GM21723 (cell line): ENCODE measurements around the gene FMOD.

Experiments
- ATAC-seq: cut with Tn5 transposase; IDR thresholded peaks from one replicate; pipeline ENCODE4 v1.9.1; 2021; ENCODE audit warnings: mild to moderate bottlenecking, moderate library complexity; ENCODE audit not compliant: unreplicated experiment

FMOD gene

DNA sequence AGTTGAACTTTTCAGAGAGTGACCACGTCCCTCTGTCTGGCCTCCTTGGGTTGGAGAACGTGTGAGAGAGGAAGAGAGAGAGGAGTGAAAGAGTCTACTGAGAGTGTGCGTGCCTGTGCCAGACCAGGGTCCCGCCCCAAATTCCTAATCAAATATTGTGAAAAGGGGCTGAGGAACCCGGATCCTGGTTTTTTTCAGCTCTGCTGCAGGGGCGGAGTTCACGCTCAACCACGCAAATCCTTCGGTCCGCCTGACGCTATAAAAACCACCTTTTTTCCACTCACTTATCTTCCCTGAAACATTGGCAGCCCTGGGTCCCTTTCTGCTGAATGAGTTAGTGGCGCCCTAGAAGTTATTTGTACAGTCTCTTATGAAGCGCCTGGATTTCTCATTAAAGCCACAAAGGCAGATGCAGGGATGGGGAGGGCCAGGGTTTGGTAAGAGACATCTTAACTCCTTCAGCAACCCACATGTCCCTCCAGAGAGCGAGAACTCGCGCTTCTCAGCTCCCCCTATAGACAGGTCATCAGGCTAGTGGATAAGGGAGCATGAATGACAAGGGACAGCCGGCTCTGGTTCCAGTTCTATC lies at the start of gene FMOD:
Gene FMOD, minus strand, starts transcription at position 86 of the 589 bp plus-strand sequence. CDS start 2,852 bp downstream, outside the sequence.
- ATAC-seq: no peak

DNA sequence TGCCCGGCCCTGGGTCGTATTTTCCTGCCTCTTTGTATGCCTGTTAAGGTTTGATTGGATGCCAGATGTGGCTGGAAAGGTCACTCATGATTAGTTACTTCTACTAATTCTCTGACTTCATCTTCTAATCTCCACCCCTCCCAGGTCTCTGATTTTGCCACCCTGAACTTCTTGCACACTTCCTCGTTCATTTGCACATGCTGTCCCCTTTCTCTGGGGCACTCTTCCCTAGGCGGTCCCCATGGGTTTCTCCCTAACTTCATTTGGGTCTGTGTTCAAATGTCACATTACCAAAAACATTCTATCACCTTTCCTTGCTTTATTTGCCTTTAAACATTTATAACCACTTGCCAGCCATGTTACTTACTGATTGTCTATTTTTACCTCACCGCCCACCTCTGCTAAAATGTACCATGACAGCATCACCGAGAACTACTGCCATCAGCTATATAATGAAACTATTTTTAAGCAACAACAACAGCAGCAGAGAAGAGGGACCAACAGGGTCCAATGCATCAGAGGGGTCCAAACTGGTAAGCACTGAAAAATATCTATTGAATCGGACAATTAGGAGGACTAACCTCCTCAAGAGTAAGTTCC lies 45.8 kb upstream of the FMOD start:
- ATAC-seq: no peak

DNA sequence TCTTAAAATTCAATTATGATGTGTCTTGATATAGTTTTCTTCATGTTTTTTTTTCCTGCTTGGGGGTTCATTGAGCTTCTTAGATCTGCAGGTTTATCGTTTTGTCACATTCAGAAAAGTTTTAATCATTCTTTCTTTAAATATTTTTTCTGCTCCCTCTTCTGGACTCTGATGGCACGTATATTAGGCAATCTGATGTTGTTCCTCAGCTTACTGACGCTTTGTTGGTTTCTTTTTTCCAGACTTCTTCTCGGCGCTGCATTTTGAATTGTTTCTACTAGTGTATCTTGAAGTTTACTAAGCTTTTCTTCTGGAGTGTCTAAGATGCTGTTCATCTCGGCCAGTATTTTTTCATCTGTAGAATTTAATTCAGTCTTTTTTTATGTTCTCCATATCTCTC lies 44.8 kb upstream of the FMOD start:
- no peak for ATAC-seq

DNA sequence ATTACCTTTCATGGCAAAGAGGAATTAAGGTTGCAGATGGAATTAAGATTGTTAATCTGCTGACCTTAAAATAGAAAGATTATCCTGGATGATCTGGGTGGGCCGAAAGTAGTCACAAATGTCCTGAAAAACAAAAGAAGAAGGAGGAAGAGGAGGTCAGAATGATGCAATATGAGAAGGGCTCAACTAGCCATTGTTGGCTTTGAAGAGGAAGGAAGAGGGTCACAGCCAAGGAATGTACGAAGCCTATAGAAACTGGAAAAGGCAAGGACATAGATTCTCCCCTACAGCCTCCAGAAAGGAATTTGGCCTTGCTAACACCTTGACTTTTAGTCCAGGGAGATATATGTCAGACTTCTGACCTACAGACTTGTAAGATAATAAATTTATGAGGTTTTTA lies 39.4 kb upstream of the FMOD start:
- ATAC-seq: no peak

DNA sequence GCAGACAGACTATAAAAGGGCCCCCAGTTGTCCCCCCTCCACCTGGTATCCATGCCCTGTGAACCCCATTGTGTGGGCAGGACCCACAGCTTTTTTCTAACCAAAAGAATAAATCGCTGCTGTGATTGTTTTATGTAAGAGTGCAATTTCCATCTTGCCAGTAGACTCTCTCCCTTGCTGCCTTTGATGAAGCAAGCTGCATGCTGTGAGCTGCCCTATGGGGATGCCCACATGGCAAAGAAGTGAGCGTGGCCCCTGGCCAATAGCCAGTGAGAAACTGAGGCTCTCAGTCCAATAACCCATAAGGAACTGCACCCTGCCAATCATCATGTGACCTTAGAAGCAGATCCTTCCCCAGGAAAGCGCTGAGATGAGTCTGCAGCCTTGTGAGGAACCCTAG lies 37.8 kb upstream of the FMOD start:
- ATAC-seq: no peak

DNA sequence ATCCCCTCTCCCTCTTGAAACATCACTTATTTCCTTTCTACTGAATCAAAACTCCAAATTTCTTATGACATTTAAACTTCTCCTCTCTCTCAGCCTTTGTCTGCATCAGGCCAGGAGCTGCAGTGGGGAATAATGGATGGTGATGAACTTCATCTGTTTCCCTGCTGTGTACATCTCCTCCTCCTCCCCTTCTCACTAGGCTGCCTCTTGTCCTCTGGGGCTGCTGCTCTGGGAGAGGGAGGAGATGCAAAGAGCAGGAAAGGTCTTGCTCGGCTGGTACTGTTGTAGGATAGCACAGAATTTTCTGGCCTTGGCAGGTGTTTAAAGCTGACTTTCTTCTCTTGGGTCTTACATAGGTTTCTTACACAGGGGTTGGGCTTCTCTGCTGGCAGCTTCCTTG lies 31.1 kb upstream of the FMOD start:
- ATAC-seq: no peak

DNA sequence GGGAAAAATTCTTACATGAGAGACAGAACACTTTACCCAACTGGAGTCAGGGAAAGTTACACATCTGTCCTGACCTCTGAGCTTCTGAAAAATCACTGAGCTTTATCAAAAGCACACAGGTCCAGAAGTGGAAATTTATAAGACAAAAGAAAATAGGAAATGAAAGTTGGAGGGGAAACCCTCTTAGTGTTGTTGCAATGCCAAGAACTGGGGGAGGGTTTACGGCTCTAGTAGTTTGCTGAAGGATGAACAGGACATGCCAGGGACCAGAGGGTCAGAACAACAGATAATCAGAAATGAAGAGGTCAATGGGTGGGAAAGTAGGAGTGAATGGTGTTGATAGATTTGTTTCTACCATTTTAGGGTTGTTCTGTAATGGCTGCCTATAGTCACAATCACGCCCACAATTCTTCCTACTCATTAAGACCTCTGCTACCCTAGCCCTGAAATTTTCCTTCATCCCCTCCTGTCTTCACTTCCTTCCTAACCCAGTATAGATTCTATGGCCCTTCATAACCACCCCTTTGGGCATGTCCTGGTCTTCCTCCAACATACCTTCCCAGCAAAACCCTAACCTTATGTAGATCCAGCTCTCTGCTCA lies 30.3 kb upstream of the FMOD start:
- peak; percentile 84 for ATAC-seq

DNA sequence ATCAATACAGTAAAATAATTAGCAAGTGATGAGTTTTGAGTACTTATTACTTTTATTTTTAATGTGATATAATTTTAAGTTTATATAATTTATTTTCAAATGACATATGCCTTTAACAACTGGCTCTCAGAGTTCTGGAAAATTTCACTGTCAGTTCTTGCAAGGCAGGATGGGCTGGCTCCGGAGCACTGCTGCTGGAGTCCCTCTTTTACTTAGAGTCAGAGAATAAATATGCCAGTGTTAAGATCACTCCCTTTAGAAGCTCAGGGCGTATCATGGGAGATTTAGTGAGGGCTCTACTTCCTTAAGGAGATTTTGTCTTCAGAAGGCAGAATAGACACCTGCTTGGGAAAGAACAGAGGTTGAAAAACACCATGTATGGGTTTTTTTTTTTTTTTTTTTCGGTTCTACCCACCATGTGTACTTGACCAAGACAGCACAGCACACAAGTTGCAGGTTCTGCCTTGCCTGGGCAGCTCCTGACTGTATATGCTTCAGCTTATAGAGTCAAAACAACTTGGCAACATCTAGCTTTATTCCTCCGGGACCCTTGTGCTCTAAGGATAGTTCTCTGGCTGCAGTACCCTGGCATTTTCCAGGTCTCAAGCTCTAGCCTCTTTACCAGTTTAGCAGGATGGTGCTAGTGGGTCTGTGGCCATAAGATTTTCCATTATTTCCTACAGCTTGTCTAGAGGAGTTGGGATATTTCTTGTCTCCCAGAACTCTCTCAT lies 29.7 kb upstream of the FMOD start:
- ATAC-seq: peak; percentile 44

DNA sequence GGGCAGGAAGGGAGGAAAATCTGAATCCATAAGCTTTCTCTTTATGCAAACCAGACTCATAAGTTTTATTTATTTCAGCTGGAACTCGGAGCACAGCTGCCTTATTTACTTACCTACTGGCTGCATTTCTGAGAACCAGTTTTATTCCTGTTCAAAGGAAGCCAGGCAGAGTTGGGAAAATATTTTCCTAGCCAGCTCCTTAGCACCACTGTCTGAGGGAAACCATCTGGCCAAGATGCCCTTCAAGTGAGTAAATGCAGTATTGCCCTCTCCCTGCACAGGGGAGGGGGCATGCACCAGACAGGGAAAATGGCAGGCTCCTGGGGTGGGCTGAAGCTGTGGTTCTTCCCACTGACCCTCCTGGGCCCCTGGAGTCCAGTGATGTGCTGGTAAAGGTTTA lies 28.9 kb upstream of the FMOD start:
- ATAC-seq: no peak

DNA sequence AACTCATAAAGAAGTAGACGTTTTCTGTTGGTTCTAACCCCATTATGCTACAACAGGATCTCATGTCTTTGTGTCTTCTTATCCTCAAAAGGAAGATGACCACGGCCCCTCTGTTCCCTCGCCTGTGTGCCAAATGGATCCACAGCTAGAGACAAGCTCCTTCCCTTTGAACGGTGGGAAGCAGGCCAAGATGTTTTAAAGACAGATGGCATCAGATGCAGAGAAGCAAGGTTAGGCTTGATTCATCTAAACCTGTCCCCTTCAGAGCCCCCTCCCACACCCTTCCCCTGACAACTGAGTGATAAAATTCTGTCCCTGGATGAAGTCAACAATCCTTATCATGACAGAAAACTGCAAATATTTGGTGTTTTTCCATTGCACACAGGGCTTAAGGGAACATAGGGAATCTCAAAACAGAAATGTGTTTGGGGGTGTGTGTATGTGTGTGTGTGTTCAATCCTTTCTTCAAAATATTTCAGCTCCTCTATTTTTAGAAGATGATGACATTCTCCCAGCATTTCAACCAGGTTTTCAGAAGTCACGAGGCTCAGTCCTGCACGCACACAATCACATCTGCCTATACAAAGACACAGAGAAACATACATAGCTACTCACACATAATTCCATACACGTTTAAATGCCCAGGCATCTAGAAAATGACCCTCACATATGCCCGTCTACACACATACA lies 27.8 kb upstream of the FMOD start:
- no peak for ATAC-seq

DNA sequence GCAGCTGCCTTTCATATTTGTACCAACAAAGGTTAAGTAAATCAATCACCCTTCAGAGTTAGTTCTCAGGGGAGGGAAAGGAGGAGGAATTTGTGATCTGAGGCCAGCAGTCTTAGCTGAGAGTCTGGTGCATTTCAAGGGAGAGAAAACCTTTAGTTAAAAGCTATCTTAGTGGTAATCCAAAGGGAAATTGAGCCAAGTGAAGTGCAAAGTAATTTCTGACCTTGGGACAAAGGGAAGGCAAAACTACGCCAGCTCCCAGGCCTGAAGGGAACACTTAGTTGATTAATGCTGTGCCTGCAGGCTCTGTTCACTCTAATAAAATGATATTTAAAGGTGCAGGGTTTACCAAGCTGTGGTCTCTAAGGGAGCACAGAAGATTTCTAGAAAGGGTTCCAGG lies 23.1 kb upstream of the FMOD start:
- no peak for ATAC-seq

DNA sequence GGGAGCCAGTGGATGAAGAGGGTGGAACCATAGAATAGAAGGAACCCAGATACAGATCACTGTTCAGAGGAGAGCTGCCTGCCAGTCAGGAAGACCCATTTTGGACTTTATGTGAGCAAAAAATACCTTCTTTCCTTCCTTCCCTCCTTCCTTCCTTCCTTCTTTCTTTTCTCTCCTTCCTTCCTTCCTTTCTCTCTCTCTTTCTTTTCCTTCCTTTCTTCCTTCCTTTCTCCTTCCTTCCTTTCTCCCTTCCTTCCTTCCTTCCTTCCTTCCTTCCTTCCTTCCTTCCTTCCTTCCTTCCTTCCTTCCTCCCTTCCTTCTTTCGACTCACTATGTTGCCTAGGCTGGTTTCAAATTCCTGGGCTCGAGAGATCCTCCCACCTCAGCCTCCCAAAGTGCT lies 22.1 kb upstream of the FMOD start:
- ATAC-seq: no peak

DNA sequence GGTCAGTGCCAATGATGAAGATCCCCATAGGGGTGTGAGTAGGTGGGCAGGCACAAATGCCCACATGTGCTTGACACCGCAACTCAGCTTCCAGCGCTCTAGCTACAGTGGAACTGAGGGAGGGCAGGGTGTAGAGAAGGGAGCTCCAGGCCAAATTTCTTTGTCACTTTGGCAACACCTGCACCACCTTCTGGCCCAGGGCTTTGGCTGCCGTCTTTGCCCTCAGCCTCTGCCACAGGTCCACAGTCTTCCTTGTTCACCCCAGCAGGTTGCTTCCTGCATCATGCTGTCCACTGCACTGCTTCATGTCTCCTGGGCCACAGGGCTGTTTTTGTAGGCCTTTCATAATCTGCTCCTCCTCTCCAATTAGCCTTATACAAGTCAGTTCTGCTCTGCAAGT lies 20.4 kb upstream of the FMOD start:
- ATAC-seq: no peak

DNA sequence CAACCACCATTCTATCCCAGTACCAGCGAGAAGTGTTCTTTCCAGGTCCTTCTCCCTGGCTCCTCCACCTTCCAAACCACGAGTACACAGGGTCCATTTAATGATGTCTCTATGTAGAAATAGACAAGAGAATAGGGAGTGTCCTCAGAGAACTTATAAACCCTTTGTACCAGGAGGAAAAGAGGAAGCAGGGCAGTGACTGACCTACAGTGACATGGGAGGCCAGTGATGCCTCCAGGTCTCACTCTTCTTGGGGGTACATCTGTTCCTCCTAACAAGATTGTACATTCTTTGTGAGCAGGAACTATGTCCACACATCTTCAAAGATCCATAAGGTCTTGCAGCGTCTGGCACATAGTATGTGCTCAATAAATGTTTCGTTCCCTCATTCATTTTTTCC lies 18.7 kb upstream of the FMOD start:
- ATAC-seq: no peak

DNA sequence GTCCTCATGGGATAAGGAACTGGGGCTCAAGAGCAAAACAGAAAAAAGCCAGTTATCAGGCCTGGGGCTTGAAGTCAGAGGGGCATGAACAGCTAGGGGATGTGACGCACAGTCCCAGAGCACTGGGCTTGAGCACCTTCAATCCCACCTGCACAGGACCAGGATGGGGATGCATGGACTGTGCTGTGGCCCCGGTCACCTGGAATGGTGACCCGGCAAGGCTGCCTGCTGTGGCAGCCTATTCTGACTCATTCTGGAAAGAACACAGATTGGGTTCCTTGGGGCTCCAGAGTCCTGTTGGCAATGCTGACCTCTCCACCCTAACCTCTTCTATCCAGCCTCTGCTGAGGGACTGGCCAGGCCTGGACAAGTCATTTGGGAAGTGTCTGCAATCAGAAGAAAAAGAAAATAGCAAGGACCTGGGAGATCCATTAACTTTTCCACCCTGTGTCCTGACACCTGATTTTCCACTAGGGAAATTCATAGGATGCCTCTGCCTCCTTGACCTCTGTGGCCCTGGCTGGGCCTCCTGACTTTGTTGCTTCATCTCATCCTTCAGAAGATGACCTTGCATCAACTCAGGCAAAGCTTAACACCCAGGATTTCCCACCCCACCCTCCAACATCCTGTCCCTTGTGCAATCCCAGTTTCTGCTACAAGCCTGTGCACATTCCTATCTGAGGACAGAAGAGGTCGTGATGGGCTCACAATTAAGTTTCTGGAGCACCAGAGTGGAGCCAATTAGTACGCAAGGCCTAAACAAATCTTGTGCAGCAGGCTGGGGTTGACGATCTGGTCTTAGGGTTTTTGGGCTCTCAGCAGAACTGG lies 17.9 kb upstream of the FMOD start:
- ATAC-seq: no peak

DNA sequence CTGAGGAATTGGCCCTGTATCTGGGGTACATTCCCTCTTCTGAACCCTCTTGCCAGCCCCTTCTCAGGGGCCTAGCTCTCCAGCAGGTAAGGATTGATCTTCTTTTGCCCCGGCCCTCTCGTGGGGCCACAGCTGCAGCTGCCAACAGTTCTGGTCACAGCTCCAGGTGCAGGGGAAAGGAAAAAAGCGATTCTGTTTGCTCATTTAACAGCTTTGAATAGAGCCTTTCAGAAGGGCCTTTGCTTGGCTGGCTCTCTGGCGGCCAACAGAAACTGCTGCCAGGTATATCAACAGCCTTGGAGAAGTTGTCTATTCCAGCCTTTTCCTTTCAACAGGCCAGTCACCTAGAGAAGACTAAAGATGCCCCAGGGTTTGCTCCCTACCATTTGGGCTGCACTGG lies 16.1 kb upstream of the FMOD start:
- ATAC-seq: no peak

DNA sequence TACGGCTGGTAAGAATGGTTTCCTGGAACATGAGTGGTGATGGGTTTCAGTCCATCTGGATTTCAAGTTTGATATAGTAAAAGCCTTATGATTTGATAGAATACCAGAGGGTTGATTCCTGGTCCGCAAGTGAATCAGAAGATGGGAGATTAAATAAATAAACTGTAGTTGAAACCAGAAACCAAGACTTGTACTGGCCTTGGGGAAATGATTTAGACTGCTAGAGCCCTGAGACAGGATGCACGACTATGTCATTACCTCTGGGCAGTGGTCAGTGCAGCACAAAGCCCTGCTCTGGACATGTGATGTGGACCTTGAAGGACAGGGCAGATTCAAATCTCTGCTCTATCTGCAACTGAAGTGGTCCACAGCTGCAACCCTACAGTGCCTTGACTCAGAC lies 15.6 kb upstream of the FMOD start:
- no peak for ATAC-seq

DNA sequence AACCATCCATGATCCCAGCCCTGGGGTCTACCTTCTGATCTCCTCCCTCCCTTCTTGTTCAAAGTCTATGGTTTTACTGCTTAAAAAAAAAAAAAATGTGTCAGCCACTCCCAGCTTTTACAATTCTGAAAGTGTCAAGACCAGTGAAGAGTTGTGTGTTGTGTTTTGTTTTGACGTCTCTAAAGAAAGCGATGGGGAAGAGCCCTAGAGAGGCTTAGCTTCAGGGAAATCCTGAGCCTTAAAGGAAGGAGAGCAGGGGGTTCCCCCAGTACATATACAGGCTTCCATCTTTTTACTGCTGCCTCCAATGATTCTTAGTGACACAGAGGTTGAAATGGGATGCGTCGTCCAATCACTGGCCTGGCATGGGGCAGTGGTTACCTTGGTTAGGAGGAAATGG lies 13.9 kb upstream of the FMOD start:
- ATAC-seq: no peak

DNA sequence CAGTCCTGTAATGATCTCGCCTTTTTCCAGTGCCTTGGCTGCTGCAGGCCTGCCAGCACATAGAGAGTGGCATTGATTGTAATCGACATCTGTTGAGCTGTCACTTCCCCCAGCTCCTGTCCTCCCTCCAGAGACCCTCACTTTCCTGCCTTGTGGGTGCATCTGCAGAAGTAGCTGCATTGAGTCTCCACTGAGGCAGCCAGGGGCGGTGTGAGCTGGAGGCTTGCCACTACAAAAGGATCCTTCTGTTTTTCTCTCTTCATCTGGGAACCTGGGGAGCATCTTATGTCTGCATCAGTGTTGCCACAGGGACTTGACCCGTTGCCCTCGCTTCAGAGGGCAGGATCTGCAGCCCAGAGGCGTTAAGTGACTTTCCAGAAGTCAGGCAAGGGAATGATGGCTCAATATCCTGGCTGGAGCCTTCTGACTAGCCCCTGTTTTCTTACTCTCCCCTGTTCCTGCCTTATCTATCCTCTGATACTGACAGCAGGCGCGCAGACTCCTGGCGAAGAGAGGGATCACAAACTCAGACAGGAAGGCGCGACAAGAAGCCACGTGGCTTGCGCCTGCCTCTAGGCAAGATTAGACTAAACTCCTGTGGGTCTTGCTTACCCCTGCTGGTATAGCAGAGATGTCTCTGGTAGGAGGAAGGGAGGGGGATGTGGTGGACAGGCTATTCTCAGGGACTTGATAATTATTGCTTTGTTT lies 13.3 kb upstream of the FMOD start:
- no peak for ATAC-seq

DNA sequence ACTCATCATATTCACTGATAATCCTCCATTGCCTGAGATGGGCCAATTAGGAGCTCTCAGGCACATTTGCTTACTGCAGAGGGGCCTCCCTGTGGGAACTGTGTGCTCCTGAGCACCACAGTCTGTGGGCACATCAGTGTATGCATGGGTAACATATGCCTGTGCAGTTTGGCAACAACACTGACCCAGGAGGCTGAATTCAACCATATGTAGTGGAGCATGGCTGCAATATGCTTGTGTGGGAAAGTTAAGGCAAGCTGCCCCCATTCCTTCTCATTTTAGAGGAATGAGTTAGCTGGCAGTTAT lies 11.8 kb upstream of the FMOD start:
- ATAC-seq: no peak
